Skin epidermis (tissue), 12 donors: Measurements from ENCODE around the gene TNFSF15.

ENCODE experiments used
- H3K27ac ChIP-seq, 21 experiments: fragments of 200-600 bp; sonication (generic) in 11 of 21; one replicate each; pipeline ENCODE4 v1.5.0; 2020; ENCODE audit warnings: mild to moderate bottlenecking in 3 of 21, inconsistent platforms in 2 of 21, moderate library complexity in 2 of 21
- H3K4me3 ChIP-seq, 7 experiments: fragments of 200-600 bp; sonication (generic) in 2 of 7; one replicate each; pipeline ENCODE4 v1.5.0; 2020; ENCODE audit warnings: inconsistent platforms in 2 of 7, mild to moderate bottlenecking in 2 of 7, moderate library complexity in 1 of 7

The TNFSF15 gene

GRCh38 chr9:114791736-114792135 lies 14.1 kb downstream of the TNFSF15 start:
- Histone ChIP-seq H3K4me3 (no peak overlapping the region), H3K27ac (no peak overlapping the region)

- Histone ChIP-seq H3K27ac (no peak overlapping the region), H3K4me3 (no peak overlapping the region)
These were observed 14.5 kb downstream of the TNFSF15 start for GRCh38 chr9:114791312-114791711.

DNA sequence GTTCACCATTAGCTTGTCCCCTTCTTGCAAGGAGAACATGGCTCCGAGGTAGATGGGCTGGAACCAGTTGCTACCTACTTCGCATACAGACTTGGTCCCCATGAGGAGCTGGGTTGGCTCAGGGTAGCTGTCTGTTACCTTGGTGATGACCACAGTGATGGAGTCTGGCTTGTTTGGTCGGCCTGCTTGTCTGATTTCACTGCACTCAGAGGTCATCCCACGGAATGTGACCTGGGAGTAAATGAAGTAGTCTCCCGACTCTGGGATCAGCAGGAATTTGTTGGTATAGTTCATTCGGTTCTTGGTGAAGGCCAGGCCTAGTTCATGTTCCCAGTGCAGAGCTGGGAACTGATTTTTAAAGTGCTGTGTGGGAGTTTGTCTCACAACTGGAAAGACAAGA lies 15.3 kb downstream of the TNFSF15 start:
- Histone ChIP-seq H3K4me3 (no peak overlapping the region), H3K27ac (no peak overlapping the region)

GRCh38 chr9:114789006-114789405 lies 16.8 kb downstream of the TNFSF15 start:
- no peak overlapping the region for H3K4me3 ChIP-seq
- H3K27ac ChIP-seq, result no peak overlapping the region

DNA sequence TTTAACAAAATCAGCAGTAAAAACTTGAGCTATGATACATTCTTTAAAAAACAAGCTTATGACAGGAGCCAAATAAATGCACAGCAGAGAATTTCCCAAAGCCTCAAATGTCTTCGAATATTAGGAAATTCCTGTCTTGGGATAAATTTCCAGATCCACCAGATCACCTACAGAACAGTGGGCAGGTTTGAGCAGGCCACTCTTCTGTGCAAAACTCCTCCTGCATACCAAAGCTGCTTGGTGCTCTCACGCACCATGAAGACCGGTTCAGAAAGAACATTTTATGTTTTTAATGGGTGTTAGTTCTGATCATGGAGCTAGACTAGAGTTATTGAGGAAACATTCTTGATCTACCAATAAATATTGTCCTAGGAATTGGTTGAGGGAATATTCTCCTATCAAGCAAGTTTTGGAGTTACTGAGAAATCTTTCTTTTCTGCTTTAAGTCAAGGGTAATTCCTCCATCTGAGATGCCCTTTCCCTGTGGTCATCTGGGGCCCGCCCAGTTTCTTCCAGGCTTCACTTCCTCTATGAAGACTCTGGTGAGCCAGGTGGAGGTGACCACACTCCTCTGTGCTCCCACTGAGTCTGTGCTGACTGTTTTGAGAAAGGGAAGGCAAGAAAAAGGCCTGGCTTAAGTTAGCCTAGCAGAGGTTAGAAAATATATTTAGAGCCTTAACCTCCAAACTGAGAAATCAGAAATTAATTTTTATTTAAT lies 17.9 kb downstream of the TNFSF15 start:
- no peak overlapping the region for H3K27ac ChIP-seq
- H3K4me3 ChIP-seq, result no peak overlapping the region

GRCh38 chr9:114787214-114787613 lies 18.6 kb downstream of the TNFSF15 start:
- no peak overlapping the region for H3K27ac ChIP-seq
- no peak overlapping the region for H3K4me3 ChIP-seq

- Histone ChIP-seq H3K27ac (no peak overlapping the region), H3K4me3 (no peak overlapping the region)
These were observed 19.8 kb downstream of the TNFSF15 start for GRCh38 chr9:114785866-114786650.

DNA sequence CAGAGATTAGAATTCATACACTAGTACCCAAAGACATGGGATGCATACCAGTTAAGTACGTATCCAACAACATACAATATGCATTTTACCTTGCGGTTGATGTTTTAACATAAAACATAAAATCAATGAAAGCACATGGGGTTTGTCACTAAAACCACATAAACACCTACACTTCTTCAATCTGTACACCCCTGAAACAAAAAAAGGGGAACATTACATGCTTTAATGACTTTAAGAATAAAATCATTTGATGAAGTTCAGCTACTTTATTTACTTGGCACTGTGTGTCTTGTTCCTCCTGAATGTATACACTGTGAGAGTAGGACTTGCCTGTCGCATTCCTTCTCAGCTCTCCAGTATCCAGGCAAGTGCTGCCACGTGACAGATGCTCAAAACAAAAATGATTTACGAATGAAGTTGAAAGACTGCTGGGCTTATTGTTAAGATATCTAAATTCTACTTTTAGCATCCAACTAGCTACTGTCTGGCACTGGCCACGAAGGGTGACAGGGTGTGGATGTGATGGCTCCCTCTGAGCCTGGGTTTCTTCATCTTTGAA lies 21.0 kb downstream of the TNFSF15 start:
- no peak overlapping the region for H3K4me3 ChIP-seq
- H3K27ac ChIP-seq, result no peak overlapping the region

- Histone ChIP-seq H3K4me3 (no peak overlapping the region), H3K27ac (no peak overlapping the region)
These were observed 23.3 kb downstream of the TNFSF15 start for GRCh38 chr9:114782586-114782985.

- H3K27ac ChIP-seq, result no peak overlapping the region
These were observed 26.4 kb downstream of the TNFSF15 start for GRCh38 chr9:114779352-114779845.

GRCh38 chr9:114777821-114778609 lies 27.8 kb downstream of the TNFSF15 start:
- no peak overlapping the region for H3K27ac ChIP-seq
- H3K4me3 ChIP-seq, result no peak overlapping the region

More at GRCh38 chr9:114779352-114779845, 26.4 kb downstream of the TNFSF15 start:
- no peak overlapping the region for H3K4me3 ChIP-seq

DNA sequence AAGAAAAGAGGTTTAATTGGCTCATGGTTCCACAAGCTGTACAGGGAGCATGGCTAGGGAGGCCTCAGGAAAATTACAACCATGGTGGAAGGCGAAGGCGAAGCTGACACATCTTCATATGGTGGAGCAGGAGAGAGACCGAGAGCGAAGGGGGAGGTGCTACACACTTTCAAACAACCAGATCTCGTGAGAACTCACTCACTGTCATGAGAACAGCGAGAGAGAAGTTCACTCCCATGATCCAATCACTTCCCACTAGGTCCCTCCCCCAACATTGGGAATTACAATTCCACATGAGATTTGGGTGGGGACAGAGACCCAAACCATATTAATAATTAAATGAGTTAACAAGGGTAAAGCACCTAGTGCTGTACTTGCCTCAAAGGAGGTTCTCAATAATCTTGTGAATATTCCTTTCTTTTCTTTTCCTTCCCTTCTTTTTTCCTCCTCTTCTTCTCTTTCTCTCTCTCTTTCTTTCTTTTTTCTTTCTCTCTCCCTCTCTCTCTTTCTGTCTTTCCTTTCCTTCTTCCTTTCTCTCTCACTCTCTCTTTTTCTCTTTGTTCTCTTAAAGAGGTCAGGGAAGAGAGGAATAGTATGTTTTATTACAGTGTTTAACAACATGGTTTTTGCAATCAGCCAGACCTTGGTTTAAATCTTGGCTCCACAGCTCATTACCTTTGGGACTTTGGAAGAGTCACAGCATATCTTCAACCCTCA lies 29.0 kb downstream of the TNFSF15 start:
- H3K27ac ChIP-seq, result no peak overlapping the region
- H3K4me3 ChIP-seq, result no peak overlapping the region

- no peak overlapping the region for H3K4me3 ChIP-seq
- H3K27ac ChIP-seq, result no peak overlapping the region
These were observed 29.9 kb downstream of the TNFSF15 start for GRCh38 chr9:114775981-114776380.

GRCh38 chr9:114775121-114775520 lies 30.7 kb downstream of the TNFSF15 start:
- H3K4me3 ChIP-seq, result no peak overlapping the region
- H3K27ac ChIP-seq, result no peak overlapping the region

DNA sequence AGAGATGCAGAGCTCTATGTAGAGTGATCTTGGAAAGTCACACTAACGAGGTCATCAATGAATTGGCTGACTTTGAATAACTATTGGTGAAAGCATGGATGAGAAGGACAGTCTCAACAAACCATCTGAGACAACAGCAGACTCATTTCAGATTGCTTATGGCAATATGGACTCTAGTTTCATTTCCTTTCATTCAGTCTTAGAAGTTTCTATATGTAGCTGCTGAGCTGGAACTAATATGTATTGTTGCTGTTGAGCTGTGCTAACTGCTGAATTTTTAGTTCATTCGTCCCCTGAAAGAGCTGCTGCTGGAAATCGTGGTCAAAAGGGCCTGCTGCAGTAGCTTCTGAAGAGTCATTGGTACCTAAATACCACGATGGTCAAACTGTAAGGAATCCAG lies 31.3 kb downstream of the TNFSF15 start:
- no peak overlapping the region for H3K4me3 ChIP-seq
- H3K27ac ChIP-seq, result no peak overlapping the region

- no peak overlapping the region for H3K4me3 ChIP-seq
These were observed 34.0 kb downstream of the TNFSF15 start for GRCh38 chr9:114771889-114772288.

DNA sequence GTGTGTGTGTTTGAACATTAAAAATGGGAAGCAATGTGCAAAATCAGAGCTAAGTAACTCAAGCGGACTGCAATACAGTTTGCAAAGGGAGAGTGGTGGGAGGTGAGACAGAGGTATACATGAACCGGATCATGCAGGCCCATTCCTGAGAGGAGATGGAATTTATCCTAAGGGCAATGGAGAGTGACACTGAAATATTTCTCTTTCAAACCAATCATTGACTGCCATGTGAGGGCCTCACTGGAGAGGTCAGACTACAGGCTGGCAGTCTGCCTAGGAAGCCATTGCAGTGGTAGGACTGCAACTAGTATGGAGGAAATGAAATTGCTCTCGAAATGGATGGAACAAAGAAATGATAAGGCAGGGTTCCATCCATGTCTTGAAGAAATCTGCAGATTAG lies 34.8 kb downstream of the TNFSF15 start:
- Histone ChIP-seq H3K4me3 (no peak overlapping the region), H3K27ac (no peak overlapping the region)

More at GRCh38 chr9:114771889-114772288, 34.0 kb downstream of the TNFSF15 start:
- no peak overlapping the region for H3K27ac ChIP-seq

DNA sequence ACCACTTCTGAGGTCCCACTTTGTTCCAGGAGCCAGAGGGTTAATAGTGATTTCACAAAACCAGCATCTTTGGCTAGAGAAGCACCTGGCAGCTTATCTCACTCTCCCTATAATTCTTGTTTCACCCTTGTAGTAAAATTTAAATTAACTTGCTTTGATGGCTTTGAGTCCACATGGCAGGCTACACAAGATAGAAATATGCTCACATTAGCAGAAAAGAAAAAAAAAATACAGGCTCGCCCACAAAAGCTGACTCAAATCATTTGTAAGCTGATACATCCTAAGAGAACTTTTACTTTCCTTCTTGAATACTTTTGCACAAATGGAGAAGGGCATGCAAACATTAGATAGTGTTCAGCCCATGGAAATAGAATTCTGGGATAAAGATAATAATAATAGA lies 36.2 kb downstream of the TNFSF15 start:
- no peak overlapping the region for H3K27ac ChIP-seq
- no peak overlapping the region for H3K4me3 ChIP-seq

GRCh38 chr9:114763220-114763619 lies 42.6 kb downstream of the TNFSF15 start:
- H3K27ac ChIP-seq, result no peak overlapping the region
- no peak overlapping the region for H3K4me3 ChIP-seq
